Stimulated activated CD4-positive, alpha-beta T cell treated with anti-CD3 and anti-CD28 coated beads, TNF-alpha, amount 100 ng/mL, for 4 hours (primary cell): Measurements from ENCODE around the gene TAF9.
"Not testable (repeated sequence)": the region's sequence is repeated elsewhere in the genome, so short reads cannot be mapped to it uniquely, and the experiment has no call there.

Experiments used
- DNase-seq, 3 experiments: peaks; one replicate each; pipeline ENCODE4 v3.0.0-alpha.2; 2020; ENCODE audit warnings: low read depth in 3 of 3

The TAF9 gene

GRCh38 chr5:69335341-69335935 is 33.9 kb downstream of the TAF9 start:
- DNase-seq = no peak

GRCh38 chr5:69334793-69335268 is 34.5 kb downstream of the TAF9 start:
- DNase-seq = peak; percentile 42 to 55 (median 45)

DNA sequence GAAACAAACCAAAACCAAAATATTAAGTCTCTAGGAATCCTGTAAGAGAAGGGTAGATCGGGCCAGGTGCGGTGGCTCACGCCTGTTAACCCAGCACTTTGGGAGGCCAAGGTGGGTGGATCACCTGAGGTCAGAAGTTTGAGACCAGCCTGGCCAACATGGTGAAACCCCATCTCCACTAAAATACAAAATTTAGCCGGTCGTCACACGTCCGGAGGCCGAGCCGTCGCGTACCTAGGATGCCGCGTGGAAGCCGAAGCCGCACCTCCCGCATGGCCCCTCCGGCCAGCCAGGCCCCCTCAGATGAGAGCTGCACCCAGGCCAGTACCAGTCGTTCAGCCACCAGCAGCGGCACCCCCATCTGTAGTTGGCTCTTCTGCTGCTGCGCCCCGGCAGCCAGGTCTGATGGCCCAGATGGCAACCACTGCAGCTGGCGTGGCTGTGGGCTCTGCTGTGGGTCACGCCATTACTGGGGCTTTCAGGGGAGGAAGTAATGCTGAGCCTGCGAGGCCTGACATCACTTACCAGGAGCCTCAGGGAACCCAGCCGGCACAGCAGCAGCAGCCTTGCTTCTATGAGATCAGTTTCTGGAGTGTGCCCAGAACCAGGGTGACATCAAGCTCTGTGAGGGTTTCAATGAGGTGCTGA is 35.5 kb downstream of the TAF9 start:
- not testable (repeated sequence) for DNase-seq

DNA sequence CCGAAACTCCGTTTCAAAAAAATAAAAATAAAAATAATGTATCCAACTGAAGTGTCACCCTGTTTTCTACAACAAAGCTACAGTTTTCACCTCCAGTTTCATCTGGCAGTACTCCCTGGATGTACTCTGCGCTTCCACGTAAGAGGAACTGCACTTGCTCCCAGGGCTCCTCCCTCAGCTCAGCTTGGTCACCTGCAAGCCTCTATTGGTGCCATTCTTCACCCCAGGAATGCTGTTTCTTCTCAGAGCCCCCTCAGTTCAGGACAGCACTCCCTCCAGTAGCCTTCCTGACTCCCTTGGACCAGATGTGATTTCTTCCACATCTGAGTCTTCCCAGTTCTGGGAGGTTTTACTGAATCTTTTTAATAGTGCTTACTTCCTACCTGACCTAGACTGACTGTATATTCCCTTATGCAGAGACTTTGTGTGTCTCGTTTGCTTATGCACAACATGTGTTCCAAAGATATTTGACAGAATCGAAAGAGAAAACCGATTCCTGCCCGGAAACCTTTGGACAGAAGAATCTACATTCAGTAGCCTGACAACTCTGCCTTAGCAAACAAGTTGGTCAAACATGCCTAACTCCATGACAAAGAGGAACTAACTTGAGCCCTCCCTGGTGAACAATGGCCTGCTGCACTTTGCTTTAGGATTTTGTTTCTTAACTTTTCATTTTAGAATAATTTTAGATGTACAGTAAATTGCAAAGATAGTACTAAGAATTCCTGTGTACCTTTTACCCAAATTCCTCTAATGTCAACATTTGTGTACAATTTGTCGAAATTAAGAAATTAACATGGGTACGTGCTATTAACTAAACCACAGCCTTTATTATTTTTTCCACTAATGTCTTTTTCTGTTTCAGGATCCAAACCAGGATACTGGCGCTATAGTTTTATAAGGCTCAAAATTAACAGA is 37.5 kb downstream of the TAF9 start:
- DNase-seq = no peak

GRCh38 chr5:69329905-69330489 is 39.3 kb downstream of the TAF9 start:
- DNase-seq = no peak

DNA sequence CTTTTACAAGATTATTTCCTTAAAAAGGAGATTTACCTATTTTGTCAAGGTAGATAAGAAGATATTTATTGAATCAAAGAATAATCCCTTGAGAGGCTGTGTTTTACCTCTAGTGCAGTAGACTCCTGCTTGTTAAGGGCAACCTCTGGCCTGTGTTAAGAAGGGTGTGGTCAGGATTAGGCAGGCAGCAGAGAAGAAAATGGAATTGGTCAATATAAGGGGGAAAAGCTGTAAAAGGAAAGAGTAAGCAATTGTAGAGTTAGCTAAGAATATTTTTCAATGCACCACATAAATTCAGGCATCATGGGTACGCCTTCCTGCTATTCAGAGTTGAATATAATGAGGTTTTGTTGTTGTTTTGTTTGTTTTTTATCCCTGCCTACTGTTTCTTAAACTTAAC is 43.0 kb downstream of the TAF9 start:
- no peak for DNase-seq

DNA sequence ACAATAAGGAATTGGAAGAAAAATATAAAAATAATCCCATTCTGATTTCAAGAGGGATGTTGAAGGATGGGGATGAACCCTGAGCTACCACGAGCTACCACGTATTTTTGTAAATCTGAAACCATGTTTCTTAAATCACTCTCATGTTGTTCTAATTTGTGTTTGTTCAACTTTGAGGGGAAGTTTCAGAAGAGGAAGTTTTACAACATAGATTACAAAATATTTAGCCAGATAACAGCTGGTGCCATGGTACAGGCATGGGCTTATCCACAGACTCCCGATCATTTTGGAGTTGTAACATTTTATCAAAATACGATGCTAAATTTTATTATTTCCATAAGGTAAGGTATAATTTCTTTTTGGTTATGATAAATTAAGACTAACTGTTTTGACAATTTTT is 51.9 kb downstream of the TAF9 start:
- no peak for DNase-seq

GRCh38 chr5:69315972-69316371 is 53.3 kb downstream of the TAF9 start:
- no peak for DNase-seq
